H1 (cell line): ENCODE measurements around the gene SP7. TPM values are rescaled to one million over a fixed set of nuclear protein-coding genes. Genes with fewer than 3 reads are reported as not detected.
A peak's percentile ranks its signal among the peaks of the same experiment; 100 is the strongest.

ENCODE experiments used
- CTCF ChIA-PET: fragments of 300-600 bp; sonication (Branson Sonifier 250); formaldehyde crosslinking; loops from one replicate; lab custom pipeline; 2021; ENCODE audit not compliant: partially characterized antibody; lab: Charles Lee
- POLR2A ChIA-PET: fragments of 300-600 bp; sonication (Branson Sonifier 250); formaldehyde crosslinking; loops from one replicate; lab custom pipeline; 2021; ENCODE audit warnings: inconsistent platforms; ENCODE audit not compliant: partially characterized antibody; lab: Charles Lee
- DNase-seq, 2 experiments: peaks; one replicate each; pipeline versions ENCODE4 v3.0.0 to v3.0.0-alpha.2; 2010 to 2022; ENCODE audit warnings: low spot score in 2 of 2, low read depth in 1 of 2, mixed read lengths in 1 of 2
- FAIRE-seq: peaks from 2 replicates; lab custom pipeline; 2011; peaks lifted over from hg19 to GRCh38; lab: Jason Lieb, UNC
- H2AFZ ChIP-seq: 2 replicates; pipeline ENCODE4 v1.8.1; 2012; ENCODE audit warnings: low read length, inconsistent platforms
- H2AK5ac ChIP-seq: 2 replicates; pipeline ENCODE4 v1.6.1; 2013; ENCODE audit warnings: low read depth, low read length
- H2BK120ac ChIP-seq: replicated peaks from 2 replicates; pipeline ENCODE3; 2013; ENCODE audit warnings: low read depth, low read length, inconsistent platforms
- H2BK12ac ChIP-seq: 2 replicates; pipeline ENCODE4 v1.6.1; 2013; ENCODE audit warnings: low read depth, low read length
- H2BK15ac ChIP-seq: 2 replicates; pipeline ENCODE4 v1.6.1; 2013; ENCODE audit warnings: low read length
- H2BK20ac ChIP-seq: 2 replicates; pipeline ENCODE4 v1.6.1; 2013; ENCODE audit warnings: low read length
- H2BK5ac ChIP-seq: 2 replicates; pipeline ENCODE4 v1.6.1; 2013; ENCODE audit warnings: low read depth, low read length
- H3K14ac ChIP-seq: 2 replicates; pipeline ENCODE4 v1.6.1; 2013; ENCODE audit warnings: inconsistent platforms; ENCODE audit not compliant: insufficient read length
- H3K18ac ChIP-seq: 2 replicates; pipeline ENCODE4 v1.6.1; 2013; ENCODE audit warnings: low read length; ENCODE audit errors: extremely low read depth
- H3K23ac ChIP-seq: 2 replicates; pipeline ENCODE4 v1.6.1; 2013; ENCODE audit warnings: inconsistent platforms; ENCODE audit not compliant: insufficient read length
- H3K23me2 ChIP-seq: 2 replicates; pipeline ENCODE4 v1.6.1; 2013; ENCODE audit warnings: low read depth, low read length
- H3K27ac ChIP-seq: 2 replicates; pipeline ENCODE4 v1.6.1; 2011; ENCODE audit warnings: low read depth, low read length, inconsistent platforms
- H3K27me3 ChIP-seq, 4 experiments: replicated peaks in 1 of 4; 1 replicate in 1 of 4; 2 replicates in 3 of 4; pipeline versions ENCODE4 v1.6.1 to v1.8.1; 2011 to 2013; ENCODE audit warnings: low read length in 3 of 4, mild to moderate bottlenecking in 3 of 4, inconsistent platforms in 2 of 4, mixed read lengths in 2 of 4, moderate library complexity in 1 of 4; ENCODE audit not compliant: control insufficient read depth in 3 of 4, insufficient read depth in 3 of 4; ENCODE audit errors: extremely low read depth in 1 of 4
- H3K36me3 ChIP-seq, 4 experiments: 2 replicates each; pipeline versions ENCODE4 v1.6.1 to v1.8.1; 2011 to 2013; ENCODE audit warnings: mild to moderate bottlenecking in 4 of 4, low read length in 3 of 4, moderate library complexity in 2 of 4, control low read depth in 1 of 4, inconsistent platforms in 1 of 4; ENCODE audit not compliant: insufficient read depth in 4 of 4, control insufficient read depth in 2 of 4
- H3K4ac ChIP-seq: replicated peaks from 2 replicates; pipeline ENCODE3; 2013; ENCODE audit warnings: low read length, low read depth, mixed read lengths, inconsistent platforms; ENCODE audit not compliant: insufficient read length
- H3K4me1 ChIP-seq, 4 experiments: replicated peaks in 1 of 4; 1 replicate in 1 of 4; 2 replicates in 3 of 4; pipeline versions ENCODE4 v1.6.1 to v1.8.1; 2011 to 2013; ENCODE audit warnings: low read length in 3 of 4, inconsistent platforms in 2 of 4, mixed read lengths in 1 of 4; ENCODE audit not compliant: insufficient read depth in 4 of 4, control insufficient read depth in 3 of 4
- H3K4me2 ChIP-seq, 2 experiments: 2 replicates each; pipeline versions ENCODE4 v1.6.1 to v1.8.1; 2011 to 2013; ENCODE audit warnings: low read depth in 2 of 2, low read length in 2 of 2, control low read depth in 1 of 2, inconsistent platforms in 1 of 2, mild to moderate bottlenecking in 1 of 2; ENCODE audit not compliant: insufficient read depth in 1 of 2
- H3K4me3 ChIP-seq, 4 experiments: fragments of 200-600, 300-600 bp in 1 of 4; sonication (generic), shearing (Covaris generic), sonication (Bioruptor Twin) in 1 of 4; 2 replicates each; pipeline versions ENCODE4 v1.5.1 to v1.8.1; 2011 to 2016; ENCODE audit warnings: low read length in 4 of 4, low read depth in 3 of 4, control low read depth in 2 of 4, inconsistent platforms in 2 of 4, mild to moderate bottlenecking in 2 of 4, mixed read lengths in 1 of 4, moderate library complexity in 1 of 4; ENCODE audit not compliant: insufficient read depth in 2 of 4; ENCODE audit errors: extremely low read depth in 1 of 4
- H3K56ac ChIP-seq: replicated peaks from 2 replicates; pipeline ENCODE3; 2013; ENCODE audit warnings: low read depth, mild to moderate bottlenecking, mixed read lengths, low read length, inconsistent platforms; ENCODE audit not compliant: insufficient read length
- H3K79me1 ChIP-seq: 2 replicates; pipeline ENCODE4 v1.6.1; 2013; ENCODE audit warnings: low read depth, low read length, control low read depth
- H3K79me2 ChIP-seq, 2 experiments: 2 replicates each; pipeline versions ENCODE4 v1.6.1 to v1.8.1; 2012 to 2013; ENCODE audit warnings: low read length in 2 of 2, mild to moderate bottlenecking in 2 of 2, inconsistent platforms in 1 of 2; ENCODE audit not compliant: insufficient read depth in 2 of 2, control insufficient read depth in 1 of 2
- H3K9ac ChIP-seq, 4 experiments: replicated peaks in 1 of 4; 1 replicate in 1 of 4; 2 replicates in 3 of 4; pipeline versions ENCODE4 v1.6.1 to v1.8.1; 2011 to 2013; ENCODE audit warnings: low read depth in 3 of 4, low read length in 3 of 4, control low read depth in 2 of 4, mild to moderate bottlenecking in 2 of 4, moderate library complexity in 2 of 4, inconsistent platforms in 1 of 4; ENCODE audit errors: extremely low read depth in 1 of 4
- H3K9me3 ChIP-seq, 2 experiments: 2 replicates each; pipeline versions ENCODE4 v1.6.1 to v1.8.1; 2012 to 2013; ENCODE audit warnings: mild to moderate bottlenecking in 2 of 2, moderate library complexity in 2 of 2, control low read depth in 1 of 2, inconsistent platforms in 1 of 2, low read depth in 1 of 2, low read length in 1 of 2, mixed read lengths in 1 of 2; ENCODE audit not compliant: insufficient read depth in 2 of 2
- H4K20me1 ChIP-seq, 2 experiments: replicated peaks in 1 of 2; 2 replicates each; pipeline versions ENCODE3 to v1.8.1; 2011 to 2013; ENCODE audit warnings: inconsistent platforms in 2 of 2, low read length in 2 of 2, mild to moderate bottlenecking in 1 of 2; ENCODE audit not compliant: insufficient read depth in 2 of 2, control insufficient read depth in 1 of 2
- H4K5ac ChIP-seq: 2 replicates; pipeline ENCODE4 v1.6.1; 2013; ENCODE audit warnings: low read length, low read depth, mixed read lengths, inconsistent platforms; ENCODE audit not compliant: insufficient read length
- H4K8ac ChIP-seq: 2 replicates; pipeline ENCODE4 v1.8.0; 2013; ENCODE audit warnings: mild to moderate bottlenecking, moderate library complexity, low read length, inconsistent platforms; ENCODE audit not compliant: insufficient read depth; ENCODE audit errors: extremely low read depth
- H4K91ac ChIP-seq: replicated peaks from 2 replicates; pipeline ENCODE3; 2013; ENCODE audit warnings: low read length, mixed read lengths, inconsistent platforms; ENCODE audit not compliant: insufficient read length
- CBX5 ChIP-seq: fragments of 300-800, 300-1000 bp; sonication (generic); IDR thresholded peaks from 2 replicates; pipeline ENCODE4 v1.7.1; 2016; ENCODE audit warnings: antibody characterized with exemption, low read length, low read depth
- CREB1 ChIP-seq: IDR thresholded peaks from 2 replicates; pipeline ENCODE4 v1.6.1; 2012; ENCODE audit warnings: inconsistent platforms
- KDM1A ChIP-seq: fragments of 200-600, 300-600 bp; sonication (generic); IDR thresholded peaks from 2 replicates; pipeline ENCODE4 v1.7.1; 2016; ENCODE audit warnings: mild to moderate bottlenecking, low read length, borderline replicate concordance
- POLR2AphosphoS5 ChIP-seq: IDR thresholded peaks from 2 replicates; pipeline ENCODE4 v1.6.1; 2011; ENCODE audit warnings: low read depth, low read length
- SIX5 ChIP-seq: IDR thresholded peaks from 2 replicates; pipeline ENCODE4 v1.6.1; 2011; ENCODE audit warnings: mild to moderate bottlenecking, low read depth, low read length
- WGBS, 2 experiments: shearing (Covaris generic) in 1 of 2; methylation state at CpG; one replicate each; pipeline versions ENCODE4 v1.1.6 to v1.1.7; 2013 to 2015; ENCODE audit warnings: low lambda C conversion rate in 2 of 2, mixed read lengths in 2 of 2, inconsistent platforms in 1 of 2, low coverage in 1 of 2, missing lambda C conversion rate in 1 of 2; ENCODE audit not compliant: insufficient replicate concordance in 2 of 2, insufficient coverage in 1 of 2, insufficient read length in 1 of 2; ENCODE audit errors: extremely low coverage in 1 of 2, missing lambda C conversion rate in 1 of 2; 5-methylcytosine and 5-hydroxymethylcytosine counted together
- polyA plus RNA-seq, 7 experiments: library from polyadenylated mRNA; depleted of rRNA in 3 of 7; stranded (reverse) in 5 of 7; unstranded in 2 of 7; fragments of >200 nt in 5 of 7; fragments of 200-250 nt in 2 of 7; gene quantifications; 1 replicate in 5 of 7; 2 replicates in 1 of 7; 4 replicates in 1 of 7; pipeline versions ENCODE4 v1.2.1 to v1.2.3, GENCODE V29; 2011 to 2013; ENCODE audit warnings: missing spikeins in 2 of 7, mixed read lengths in 2 of 7
- total RNA-seq: library from RNA; stranded (reverse); fragmentation: NEBNext Ultra II Directional; extraction: Animal tissue kit (Norgen Biotek cat#: 25700); gene quantifications from 2 replicates; pipeline ENCODE4 v1.2.1, GENCODE V29; 2021

The SP7 gene
- total and polyA plus RNA-seq, 2 of the 8 experiments (the other 6 are each of a cell fraction or from before 2014, with no cell fraction given), result 0.12 to 0.13 TPM

DNA sequence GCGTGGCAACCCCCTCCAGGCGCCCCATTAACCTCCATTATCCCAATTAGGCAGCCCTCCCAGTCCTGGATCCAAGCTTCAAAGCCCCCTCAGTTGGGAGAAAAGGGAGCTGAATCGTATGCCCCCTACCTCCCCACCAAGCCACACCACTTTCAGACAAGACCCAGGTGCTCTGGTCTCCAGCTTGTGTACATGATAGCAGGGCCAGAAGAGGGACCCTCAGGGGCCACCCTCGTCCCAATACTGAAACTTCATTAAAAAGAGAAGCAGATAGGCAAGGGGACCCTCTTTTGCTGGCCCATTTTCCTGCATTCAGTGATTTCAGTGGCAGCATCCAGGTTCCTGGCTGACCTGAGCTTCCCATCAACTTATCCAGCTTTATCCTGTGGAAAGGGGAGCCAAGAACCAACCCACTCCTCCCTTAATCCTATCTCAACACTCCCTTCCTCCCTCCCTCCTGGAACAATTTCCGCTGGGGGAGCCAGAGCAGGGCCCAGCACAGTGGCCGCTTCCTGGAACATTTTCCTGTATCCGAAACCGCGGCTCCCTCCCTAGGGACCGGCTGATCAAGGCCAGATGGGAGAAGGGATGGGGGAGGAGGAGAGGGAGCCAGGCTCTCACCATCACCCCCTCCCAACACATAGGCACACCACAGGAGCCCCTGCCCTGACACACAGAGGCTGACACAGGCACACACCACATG, 9.5 kb upstream of the SP7 start:
- peak overlapping the region; percentile 15; the same call in 1 of the 2 replicates for H2AFZ ChIP-seq
- no peak overlapping the region for H2AK5ac ChIP-seq
- H3K4me3 ChIP-seq, result peak overlapping the region; percentile 37 to 80 (median 72); a peak in 7 of 8 replicates
- H3K36me3 ChIP-seq, result no peaks in the 10 kb centered on the region
- H4K20me1 ChIP-seq, result no peaks in the 10 kb centered on the region
- H3K23me2 ChIP-seq, result peaks cover 3% of the 10 kb centered on the region; the same call in 1 of the 2 replicates
- no peak overlapping the region for H3K56ac ChIP-seq
- H3K4me2 ChIP-seq, result peak overlapping the region; percentile 34 to 96
- ChIA-PET POLR2A (interaction anchor here (0.6 to 3.6 kb wide), 22 partner anchors 9 to 165 kb away, joined by 3 to 19 read pairs (median 6); partner anchors contain the start of genes AAAS, PFDN5, PRR13 and SP1), CTCF (interaction anchor here (0.8 to 21.3 kb wide), 20 partner anchors 11 to 290 kb away, joined by 3 to 381 read pairs (median 4); partner anchors contain the start of genes AAAS, AMHR2, PFDN5 and SP1)
- no peak overlapping the region for H2BK15ac ChIP-seq
- 25% methylated on average over 10 of the region's 10 CpGs; no CpG with 5 or more reads in 1 of the 2 experiments for WGBS, 2 experiments
- DNase-seq (peak in 1 of 2 experiments; percentile 52), FAIRE-seq (no peak)
- no peak overlapping the region for H2BK120ac ChIP-seq
- peak overlapping the region; percentile 87; the same call in 1 of the 2 replicates for H2BK20ac ChIP-seq
- peak overlapping the region; percentile 75; the same call in 1 of the 2 replicates for H2BK12ac ChIP-seq
- H4K91ac ChIP-seq, result peak overlapping the region; percentile 5
- H3K18ac ChIP-seq, result peak overlapping the region; percentile 79
- H3K27ac ChIP-seq, result no peak overlapping the region
- no peaks in the 10 kb centered on the region for H3K79me2 ChIP-seq
- no peaks in the 10 kb centered on the region for H3K9me3 ChIP-seq
- peaks cover 0 to 15% (median 8%) of the 10 kb centered on the region in 4 experiments; a peak in 5 of 7 replicates for H3K4me1 ChIP-seq
- no peak overlapping the region for H3K14ac ChIP-seq
- no peak overlapping the region; the same call in 1 of the 2 replicates for H4K8ac ChIP-seq
- H3K79me1 ChIP-seq, result no peaks in the 10 kb centered on the region
- no peak overlapping the region for H3K23ac ChIP-seq
- H4K5ac ChIP-seq, result no peak overlapping the region
- H2BK5ac ChIP-seq, result no peak overlapping the region
- H3K9ac ChIP-seq, result 0 out of 7 replicates have a peak overlapping the region, but pooled peaks of 1 of the 4 experiments have one; percentile 7
- peaks cover 3 to 13% (median 8%) of the 10 kb centered on the region in 4 experiments; a peak in 4 of 7 replicates for H3K27me3 ChIP-seq
- H3K4ac ChIP-seq, result no peak overlapping the region
- no peak for TF ChIP-seq KDM1A
- TF ChIP-seq CREB1, result no peak
- no peak for TF ChIP-seq POLR2AphosphoS5
- no peak for TF ChIP-seq CBX5
- no peak for TF ChIP-seq SIX5
